Astrocyte (in vitro differentiated cells and primary cell): ENCODE data around the gene METTL25B.

Experiments used
- CTCF ChIP-seq: IDR thresholded peaks from 2 replicates; pipeline ENCODE4 v1.5.1; 2011; ENCODE audit warnings: low read depth, mild to moderate bottlenecking, inconsistent platforms, low read length, moderate library complexity; ENCODE audit not compliant: insufficient read depth
- EZH2 ChIP-seq: IDR thresholded peaks from 2 replicates; pipeline ENCODE4 v1.6.1; 2012; ENCODE audit warnings: mild to moderate bottlenecking, low read length, inconsistent platforms; ENCODE audit not compliant: insufficient read depth

DNA sequence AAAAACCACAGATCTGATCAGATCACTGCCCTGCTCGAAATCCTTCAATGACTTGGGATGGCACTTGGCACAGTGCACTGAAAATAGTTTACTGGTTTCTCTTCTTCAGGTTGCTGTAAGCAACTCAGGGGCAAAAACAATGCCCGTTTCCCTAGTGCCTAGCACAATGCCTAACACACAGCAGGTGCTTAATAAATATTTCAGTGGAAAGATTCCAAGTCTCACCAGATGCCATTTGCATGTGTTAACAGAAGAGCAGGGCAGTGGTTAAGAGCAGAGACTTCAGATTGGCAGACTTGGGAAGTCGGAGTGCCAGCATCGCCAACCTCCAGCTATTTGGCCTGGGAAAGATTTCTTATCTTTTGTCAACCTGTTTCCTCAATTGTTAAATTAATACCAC is 10.9 kb upstream of the METTL25B start:
- TF ChIP-seq CTCF (no peak), EZH2 (no peak)
